Thyroid gland (tissue), 4 donors: ENCODE measurements around the gene KCNMB2.

ENCODE experiments used
- CTCF ChIP-seq, 6 experiments: fragments of 200-600 bp in 3 of 6; fragments of 450-650 bp in 3 of 6; sonication (generic) in 3 of 6; IDR thresholded peaks; one replicate each; pipeline ENCODE4 v1.5.1; 2016 to 2019; ENCODE audit warnings: antibody characterized with exemption in 6 of 6, mild to moderate bottlenecking in 2 of 6, inconsistent platforms in 1 of 6, moderate library complexity in 1 of 6
- POLR2A ChIP-seq, 2 donors: fragments of 450-650 bp; IDR thresholded peaks; one replicate each; pipeline ENCODE4 v1.6.1; 2017; ENCODE audit warnings: antibody characterized with exemption in 2 of 2, mild to moderate bottlenecking in 2 of 2, moderate library complexity in 1 of 2

GRCh38 chr3:178593786-178594185 lies 57.5 kb downstream of the KCNMB2 start:
- TF ChIP-seq CTCF (IDR thresholded peaks at IDR 0.05) (no peak), POLR2A (IDR thresholded peaks at IDR 0.05) (no peak)
